B cell (primary cell): ENCODE data around the gene BCL2L13. TPM values are rescaled to one million over a fixed set of nuclear protein-coding genes. Genes with fewer than 3 reads are reported as not detected.
A peak's percentile ranks its signal among the peaks of the same experiment; 100 is the strongest.

ENCODE experiments used
- ATAC-seq: fragments of 200-7000 bp; cut with Tn5 transposase; one replicate; pipeline ENCODE4 v1.10.0; 2021; ENCODE audit warnings: low read depth, mild to moderate bottlenecking, moderate number of reproducible peaks, moderate library complexity
- CTCF ChIA-PET: fragments of 350-600 bp; sonication (Branson Sonifier 250); formaldehyde crosslinking; loops from one replicate; lab custom pipeline; 2021; ENCODE audit warnings: antibody characterized with exemption, inconsistent platforms; lab: Charles Lee
- POLR2A ChIA-PET: fragments of 350-600 bp; sonication (Branson Sonifier 250); formaldehyde crosslinking; loops from one replicate; lab custom pipeline; 2021; ENCODE audit warnings: antibody characterized with exemption; lab: Charles Lee
- DNase-seq: peaks from one replicate; pipeline ENCODE4 v3.0.0; 2013
- H2AFZ ChIP-seq: 2 replicates; pipeline ENCODE4 v1.6.1; 2012; ENCODE audit warnings: mild to moderate bottlenecking, low read depth, low read length; ENCODE audit not compliant: insufficient read depth, poor library complexity, severe bottlenecking
- H3K27ac ChIP-seq, 2 donors: 1 replicate in 1 of 2; 2 replicates in 1 of 2; pipeline ENCODE4 v1.5.1; 2012 to 2013; ENCODE audit warnings: low read length in 2 of 2, mild to moderate bottlenecking in 2 of 2, moderate library complexity in 1 of 2
- H3K27me3 ChIP-seq, 4 experiments: fragments of 200-600 bp in 1 of 4; sonication (generic) in 1 of 4; replicated peaks in 1 of 4; 1 replicate in 2 of 4; 2 replicates in 2 of 4; pipeline versions ENCODE4 v1.6.1 to v1.7.0; 2013 to 2016; ENCODE audit warnings: low read length in 3 of 4, mild to moderate bottlenecking in 2 of 4, mixed read lengths in 1 of 4, moderate library complexity in 1 of 4; ENCODE audit not compliant: insufficient read depth in 4 of 4, control insufficient read depth in 3 of 4; ENCODE audit errors: control extremely low read depth in 1 of 4
- H3K36me3 ChIP-seq, 2 experiments: replicated peaks in 1 of 2; 1 replicate in 1 of 2; 2 replicates in 1 of 2; pipeline versions ENCODE4 v1.6.1 to v1.7.1; 2013; ENCODE audit warnings: low read length in 1 of 2; ENCODE audit not compliant: insufficient read depth in 2 of 2, control insufficient read depth in 1 of 2; ENCODE audit errors: control extremely low read depth in 1 of 2, extremely low read depth in 1 of 2
- H3K4me1 ChIP-seq, 2 donors: fragments of 200-600 bp in 1 of 2; sonication (generic) in 1 of 2; 1 replicate in 1 of 2; 2 replicates in 1 of 2; pipeline versions ENCODE4 v1.5.1 to v1.6.1; 2013 to 2017; ENCODE audit warnings: low read length in 2 of 2; ENCODE audit not compliant: control insufficient read depth in 2 of 2, insufficient read depth in 2 of 2
- H3K4me2 ChIP-seq: replicated peaks from 2 replicates; pipeline ENCODE3; 2012; ENCODE audit warnings: mild to moderate bottlenecking, low read depth, low read length; ENCODE audit not compliant: poor library complexity, severe bottlenecking
- H3K4me3 ChIP-seq, 5 experiments: fragments of 200-600 bp in 1 of 5; sonication (generic) in 1 of 5; 1 replicate in 3 of 5; 2 replicates in 2 of 5; pipeline versions ENCODE4 v1.5.1 to v1.7.0; 2011 to 2016; ENCODE audit warnings: low read length in 4 of 5, mild to moderate bottlenecking in 4 of 5, low read depth in 2 of 5, control low read depth in 1 of 5, moderate library complexity in 1 of 5; ENCODE audit not compliant: insufficient read depth in 1 of 5; ENCODE audit errors: control extremely low read depth in 1 of 5, extremely low read depth in 1 of 5
- H3K79me2 ChIP-seq: fragments of 200-600 bp; sonication (generic); one replicate; pipeline ENCODE4 v1.6.0; 2016; ENCODE audit warnings: low read length; ENCODE audit not compliant: control insufficient read depth, insufficient read depth
- H3K9ac ChIP-seq: fragments of 200-600 bp; sonication (generic); 2 replicates; pipeline ENCODE4 v1.6.1; 2017; ENCODE audit warnings: mild to moderate bottlenecking, low read length, moderate library complexity
- H3K9me3 ChIP-seq, 3 donors: one replicate each; pipeline versions ENCODE4 v1.6.1 to v1.7.1; 2013; ENCODE audit warnings: low read length in 2 of 3; ENCODE audit not compliant: control insufficient read depth in 2 of 3, insufficient read depth in 1 of 3; ENCODE audit errors: control extremely low read depth in 1 of 3
- H4K20me1 ChIP-seq: 2 replicates; pipeline ENCODE4 v1.6.0; 2012; ENCODE audit warnings: mild to moderate bottlenecking, low read length; ENCODE audit not compliant: insufficient read depth, control insufficient read depth, poor library complexity, severe bottlenecking
- H3K27ac Mint-ChIP-seq: one replicate; pipeline ENCODE4 v1.8.0; 2021; ENCODE audit warnings: mixed read lengths
- H3K27me3 Mint-ChIP-seq: one replicate; pipeline ENCODE4 v1.8.0; 2021; ENCODE audit warnings: mixed read lengths
- H3K4me1 Mint-ChIP-seq: one replicate; pipeline ENCODE4 v1.8.0; 2021; ENCODE audit warnings: mixed read lengths
- H3K4me3 Mint-ChIP-seq: one replicate; pipeline ENCODE4 v1.8.0; 2021; ENCODE audit warnings: mixed read lengths
- H3K9me3 Mint-ChIP-seq: one replicate; pipeline ENCODE4 v1.8.0; 2022; ENCODE audit warnings: mixed read lengths; ENCODE audit not compliant: insufficient read depth
- EZH2 ChIP-seq: IDR thresholded peaks from 2 replicates; pipeline ENCODE4 v1.6.1; 2012; ENCODE audit warnings: borderline replicate concordance, low read depth, mild to moderate bottlenecking, moderate library complexity, low read length; ENCODE audit not compliant: insufficient read depth, poor library complexity, severe bottlenecking
- WGBS: methylation state at CpG from one replicate; pipeline ENCODE4 v1.1.5; 2013; ENCODE audit warnings: missing lambda C conversion rate; ENCODE audit not compliant: insufficient coverage; 5-methylcytosine and 5-hydroxymethylcytosine counted together
- intact Hi-C: fragments of 100-400 bp; cut with micrococcal nuclease; formaldehyde crosslinking; loops from one replicate; pipeline ENCODE4 v1.10.0; 2022
- polyA plus RNA-seq: library from polyadenylated mRNA; depleted of rRNA; stranded (reverse); fragments of >200 nt; gene quantifications from 2 replicates; pipeline ENCODE4 v1.2.3, GENCODE V29; 2012
- total RNA-seq, 2 donors: library from RNA; stranded (reverse); fragments of 120-200 nt in 1 of 2; gene quantifications; 1 replicate in 1 of 2; 2 replicates in 1 of 2; pipeline versions ENCODE4 v1.2.3 to v1.2.4, GENCODE V29; 2013 to 2022
- TF ChIP-seq, protein P1 (sequence below): fragments of 200-600 bp; IDR thresholded peaks from one replicate; pipeline ENCODE4 v1.8.0; 2022; ENCODE audit warnings: antibody characterized with exemption, mild to moderate bottlenecking

The BCL2L13 gene
- total and polyA plus RNA-seq, 2 donors (not counting 1 experiment from before 2014, with no cell fraction given): 19.2 to 29.9 TPM

GRCh38 chr22:17774926-17775685 lies 136.5 kb downstream of the BCL2L13 start:
- H3K4me3 ChIP-seq: peak overlapping the region in 1 of 5 experiments; percentile 56
- H3K9ac ChIP-seq: peak overlapping the region; percentile 52
- peak overlapping the region; percentile 58 for H3K4me3 Mint-ChIP-seq
- intact Hi-C loops: loop anchor here (5.0 kb wide), 1 partner anchor 227 kb away; no protein-coding TSS in a partner anchor
- H3K36me3 ChIP-seq: no peaks in the 10 kb centered on the region
- no peak for DNase-seq
- H3K4me2 ChIP-seq: peak overlapping the region; percentile 99
- H3K4me1 ChIP-seq: peaks cover 72 to 88% of the 10 kb centered on the region in 2 donors
- peaks cover 0 to 7% (median 0%) of the 10 kb centered on the region in 3 donors for H3K9me3 ChIP-seq
- H3K27me3 Mint-ChIP-seq: no peaks in the 10 kb centered on the region
- peak overlapping the region; percentile 82 to 97 for H3K27ac ChIP-seq
- peaks cover 13% of the 10 kb centered on the region for H4K20me1 ChIP-seq
- H2AFZ ChIP-seq: peak overlapping the region; percentile 5
- TF ChIP-seq, protein P1, sequence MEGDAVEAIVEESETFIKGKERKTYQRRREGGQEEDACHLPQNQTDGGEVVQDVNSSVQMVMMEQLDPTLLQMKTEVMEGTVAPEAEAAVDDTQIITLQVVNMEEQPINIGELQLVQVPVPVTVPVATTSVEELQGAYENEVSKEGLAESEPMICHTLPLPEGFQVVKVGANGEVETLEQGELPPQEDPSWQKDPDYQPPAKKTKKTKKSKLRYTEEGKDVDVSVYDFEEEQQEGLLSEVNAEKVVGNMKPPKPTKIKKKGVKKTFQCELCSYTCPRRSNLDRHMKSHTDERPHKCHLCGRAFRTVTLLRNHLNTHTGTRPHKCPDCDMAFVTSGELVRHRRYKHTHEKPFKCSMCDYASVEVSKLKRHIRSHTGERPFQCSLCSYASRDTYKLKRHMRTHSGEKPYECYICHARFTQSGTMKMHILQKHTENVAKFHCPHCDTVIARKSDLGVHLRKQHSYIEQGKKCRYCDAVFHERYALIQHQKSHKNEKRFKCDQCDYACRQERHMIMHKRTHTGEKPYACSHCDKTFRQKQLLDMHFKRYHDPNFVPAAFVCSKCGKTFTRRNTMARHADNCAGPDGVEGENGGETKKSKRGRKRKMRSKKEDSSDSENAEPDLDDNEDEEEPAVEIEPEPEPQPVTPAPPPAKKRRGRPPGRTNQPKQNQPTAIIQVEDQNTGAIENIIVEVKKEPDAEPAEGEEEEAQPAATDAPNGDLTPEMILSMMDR: no peak
- no peak for TF ChIP-seq EZH2
- POLR2A ChIA-PET: no interaction called here
- H3K4me1 Mint-ChIP-seq: peaks cover 80% of the 10 kb centered on the region
- WGBS: 90% methylated on average over 25 of the region's 27 CpGs
- no peaks in the 10 kb centered on the region for H3K27me3 ChIP-seq
- ATAC-seq: no peak
- CTCF ChIA-PET: interaction anchor here (6.6 kb wide), 1 partner anchor 10 kb away, joined by 73 read pairs; no protein-coding TSS in a partner anchor
- H3K79me2 ChIP-seq: peaks cover 51% of the 10 kb centered on the region
- no peaks in the 10 kb centered on the region for H3K9me3 Mint-ChIP-seq
- peak overlapping the region; percentile 78 for H3K27ac Mint-ChIP-seq
